AG20443 (cell line): ENCODE data around the gene TSPAN7.

Source experiments
- DNase-seq: peaks from one replicate; pipeline ENCODE4 v3.0.0; 2012; ENCODE audit warnings: low spot score, mixed read lengths

The TSPAN7 gene

DNA sequence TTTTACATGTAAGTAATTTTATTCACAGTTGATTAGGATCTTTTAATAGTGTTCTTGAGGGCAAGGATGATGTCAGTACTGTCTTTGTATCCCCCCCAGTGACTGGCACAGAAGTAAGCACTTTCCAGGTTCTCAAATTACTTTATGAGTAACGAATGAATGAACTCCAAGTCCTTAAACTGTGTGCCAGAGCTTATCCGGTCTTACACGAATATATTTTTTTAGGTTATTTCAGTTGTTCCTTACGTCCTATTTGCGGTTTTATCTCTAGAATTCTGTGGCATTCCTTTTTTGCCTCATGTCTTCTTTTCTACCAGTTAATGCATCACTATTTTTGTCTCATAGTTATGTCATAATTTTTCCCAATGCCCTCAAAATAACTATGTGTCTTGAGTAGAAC lies 133.1 kb downstream of the TSPAN7 start:
- DNase-seq = no peak

DNA sequence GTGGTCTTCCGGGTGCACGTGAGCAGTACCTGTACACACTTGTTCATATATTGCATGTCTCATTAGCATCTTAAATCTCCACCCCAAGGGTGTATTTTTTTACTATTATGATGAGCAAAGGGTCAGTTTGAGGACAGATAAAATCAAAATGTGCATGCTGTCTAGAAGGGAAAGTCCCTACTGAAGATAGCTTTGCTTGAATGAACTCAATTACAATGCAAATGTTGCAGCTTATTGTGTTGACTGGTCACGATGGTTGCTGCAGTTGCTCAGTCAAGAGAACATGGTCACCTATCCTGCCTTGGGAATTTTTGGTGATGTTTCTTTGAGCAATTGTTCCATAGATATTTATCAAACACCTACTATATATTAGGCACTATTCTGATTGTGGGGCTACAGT lies 136.1 kb downstream of the TSPAN7 start:
- DNase-seq = no peak

- DNase-seq = no peak
Observed at GRCh38 chrX:38699121-38699520, 137.8 kb downstream of the TSPAN7 start.

- DNase-seq = no peak
Observed at GRCh38 chrX:38699696-38700095, 138.4 kb downstream of the TSPAN7 start.

DNA sequence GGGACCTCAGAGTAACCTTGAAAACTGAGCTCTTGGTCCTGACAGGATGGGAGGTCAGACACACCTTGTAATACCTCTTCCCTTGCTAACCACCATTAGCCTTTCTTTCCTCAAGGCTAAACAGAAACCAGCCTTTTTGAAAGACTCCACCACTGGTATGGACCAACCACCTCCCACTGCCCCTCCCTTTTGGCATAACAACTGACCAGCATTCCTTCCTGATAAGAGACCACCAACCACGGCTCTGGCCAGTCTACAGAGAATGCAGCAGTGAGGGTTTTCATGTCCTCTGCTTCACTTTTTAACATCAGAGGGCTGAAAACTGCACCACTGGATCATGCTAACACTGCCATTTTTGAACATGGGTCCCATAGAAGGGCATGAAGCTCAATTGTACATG lies 139.7 kb downstream of the TSPAN7 start:
- no peak for DNase-seq

GRCh38 chrX:38704146-38704882 lies 143.0 kb downstream of the TSPAN7 start:
- DNase-seq = no peak

DNA sequence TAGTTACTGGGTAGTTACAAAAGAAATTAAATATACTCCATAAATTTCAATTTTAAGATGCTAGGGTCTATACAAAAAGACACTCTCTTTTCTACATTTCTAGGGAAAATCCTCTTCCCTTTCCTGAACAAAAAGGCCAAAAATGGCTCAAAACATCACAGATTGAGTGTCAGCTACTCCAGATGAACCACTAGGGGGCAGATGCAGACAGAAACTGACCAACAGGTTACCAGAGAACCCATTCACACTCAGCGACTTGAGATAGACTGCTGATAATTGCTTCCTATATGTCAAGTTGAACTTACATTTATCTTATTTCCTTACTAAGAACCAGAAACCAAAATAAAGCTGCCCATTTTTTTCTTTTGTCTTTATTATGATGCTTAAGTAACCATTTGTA lies 156.5 kb downstream of the TSPAN7 start:
- DNase-seq = peak; percentile 20

GRCh38 chrX:38718311-38718710 lies 157.0 kb downstream of the TSPAN7 start:
- DNase-seq = no peak

GRCh38 chrX:38726612-38727011 lies 165.3 kb downstream of the TSPAN7 start:
- DNase-seq = no peak

GRCh38 chrX:38727668-38728067 lies 166.3 kb downstream of the TSPAN7 start:
- no peak for DNase-seq

DNA sequence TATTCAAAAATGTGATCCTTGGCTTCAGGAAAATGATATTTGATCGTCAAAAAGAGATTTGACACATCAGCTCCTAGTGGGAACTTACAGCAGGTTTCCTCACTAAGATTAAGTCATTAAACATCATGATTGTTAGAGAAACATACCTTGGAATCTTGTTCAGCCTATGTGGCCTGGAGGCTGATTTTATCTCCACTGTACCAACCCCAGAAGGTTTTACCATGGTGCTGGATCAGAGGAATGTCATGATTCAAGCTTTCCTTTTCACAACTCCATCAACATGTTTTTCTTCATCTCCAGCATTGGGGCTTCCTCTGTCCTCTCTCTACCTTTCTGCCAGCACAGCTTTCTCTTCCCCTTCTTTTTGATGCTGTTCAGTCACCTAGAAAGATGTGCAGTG lies 171.5 kb downstream of the TSPAN7 start:
- no peak for DNase-seq
